ENCODE measurements around the gene DNAH8. TPM values are rescaled to one million over a fixed set of nuclear protein-coding genes. Genes with fewer than 3 reads are reported as not detected.

The DNAH8 gene
- total and polyA plus RNA-seq, 3 donors from 2014 or later: 17.2 to 23.7 (median 19.0) TPM

DNA sequence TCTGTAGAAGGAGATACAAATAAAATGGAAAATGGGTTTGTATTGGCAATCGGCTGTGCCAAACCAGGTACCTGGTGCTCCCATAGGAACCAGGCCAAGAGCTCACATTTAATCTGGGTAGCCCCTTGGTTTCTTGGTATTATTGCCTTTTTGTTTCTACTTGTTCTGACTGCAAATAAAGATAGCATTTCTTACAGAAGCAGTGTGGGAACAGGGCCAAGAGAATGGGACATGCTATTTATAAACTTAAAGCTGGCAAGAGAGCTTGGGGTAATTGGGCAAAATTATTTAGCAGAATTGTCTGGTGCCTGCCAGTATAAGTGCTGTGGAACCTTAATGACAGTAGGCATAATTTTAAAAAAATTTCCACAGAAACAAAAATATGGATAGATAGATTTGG is 219.9 kb downstream of the DNAH8 start:
- intact Hi-C loops (cut with DNase I; ENCODE audit: low total_unique reads): no loop called here
- Histone ChIP-seq H3K27me3 (no peaks in the 10 kb centered on the region), H3K4me1 (no peaks in the 10 kb centered on the region), H3K9me3 (no peaks in the 10 kb centered on the region), H3K36me3 (ENCODE audit: low read depth, missing control alignments) (no peaks in the 10 kb centered on the region), H3K4me3 (no peak overlapping the region), H3K27ac (no peak overlapping the region)
- WGBS, 2 donors: 71 to 91% methylated on average over 1 of the region's 1 CpG
- DNase-seq: peak; percentile 27
- no peak for TF ChIP-seq POLR2A (IDR thresholded peaks at IDR 0.05)
- TF ChIP-seq, protein P1, sequence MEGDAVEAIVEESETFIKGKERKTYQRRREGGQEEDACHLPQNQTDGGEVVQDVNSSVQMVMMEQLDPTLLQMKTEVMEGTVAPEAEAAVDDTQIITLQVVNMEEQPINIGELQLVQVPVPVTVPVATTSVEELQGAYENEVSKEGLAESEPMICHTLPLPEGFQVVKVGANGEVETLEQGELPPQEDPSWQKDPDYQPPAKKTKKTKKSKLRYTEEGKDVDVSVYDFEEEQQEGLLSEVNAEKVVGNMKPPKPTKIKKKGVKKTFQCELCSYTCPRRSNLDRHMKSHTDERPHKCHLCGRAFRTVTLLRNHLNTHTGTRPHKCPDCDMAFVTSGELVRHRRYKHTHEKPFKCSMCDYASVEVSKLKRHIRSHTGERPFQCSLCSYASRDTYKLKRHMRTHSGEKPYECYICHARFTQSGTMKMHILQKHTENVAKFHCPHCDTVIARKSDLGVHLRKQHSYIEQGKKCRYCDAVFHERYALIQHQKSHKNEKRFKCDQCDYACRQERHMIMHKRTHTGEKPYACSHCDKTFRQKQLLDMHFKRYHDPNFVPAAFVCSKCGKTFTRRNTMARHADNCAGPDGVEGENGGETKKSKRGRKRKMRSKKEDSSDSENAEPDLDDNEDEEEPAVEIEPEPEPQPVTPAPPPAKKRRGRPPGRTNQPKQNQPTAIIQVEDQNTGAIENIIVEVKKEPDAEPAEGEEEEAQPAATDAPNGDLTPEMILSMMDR (IDR thresholded peaks at IDR 0.05): no peak

DNA sequence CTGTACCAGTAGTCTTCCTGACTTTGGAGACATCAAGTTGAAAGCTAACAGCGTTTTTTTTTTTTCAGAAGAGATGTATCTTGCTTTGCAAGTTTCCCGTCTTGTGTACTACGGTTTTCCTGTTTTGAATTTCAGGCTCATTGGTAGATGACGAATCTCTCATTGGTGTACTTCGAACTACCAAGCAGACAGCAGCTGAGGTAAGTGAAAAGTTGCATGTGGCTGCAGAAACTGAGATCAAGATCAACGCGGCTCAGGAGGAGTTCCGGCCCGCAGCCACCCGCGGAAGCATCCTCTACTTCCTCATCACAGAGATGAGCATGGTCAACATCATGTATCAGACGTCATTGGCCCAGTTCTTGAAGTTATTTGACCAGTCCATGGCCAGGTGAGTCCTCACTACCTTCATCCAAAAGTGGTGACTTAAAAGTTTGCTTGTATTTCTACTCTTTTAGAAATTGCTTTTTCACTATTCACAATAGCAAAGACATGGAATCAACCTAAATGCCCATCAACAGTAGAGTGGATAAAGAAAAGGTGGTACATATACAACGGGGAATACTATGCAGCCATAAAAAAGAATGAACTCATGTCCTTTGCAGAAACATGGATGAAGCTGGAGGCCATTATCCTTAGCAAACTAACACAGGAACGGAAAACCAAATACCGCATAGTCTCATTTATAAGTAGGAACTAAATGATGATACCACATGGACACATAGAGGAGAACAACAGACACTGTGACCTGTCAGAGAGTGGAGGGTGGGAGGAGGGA is 222.9 kb downstream of the DNAH8 start:
- Histone ChIP-seq H3K36me3 (ENCODE audit: low read depth, missing control alignments) (no peaks in the 10 kb centered on the region), H3K27me3 (no peaks in the 10 kb centered on the region), H3K4me1 (no peaks in the 10 kb centered on the region), H3K9me3 (no peaks in the 10 kb centered on the region), H3K27ac (no peak overlapping the region), H3K4me3 (no peak overlapping the region)
- DNase-seq: no peak
- TF ChIP-seq, protein P1 (IDR thresholded peaks at IDR 0.05): no peak
- TF ChIP-seq POLR2A (IDR thresholded peaks at IDR 0.05): no peak
- intact Hi-C loops (cut with DNase I; ENCODE audit: low total_unique reads): no loop called here
- WGBS, 2 donors: 93 to 94% methylated on average over 15 of the region's 15 CpGs

DNA sequence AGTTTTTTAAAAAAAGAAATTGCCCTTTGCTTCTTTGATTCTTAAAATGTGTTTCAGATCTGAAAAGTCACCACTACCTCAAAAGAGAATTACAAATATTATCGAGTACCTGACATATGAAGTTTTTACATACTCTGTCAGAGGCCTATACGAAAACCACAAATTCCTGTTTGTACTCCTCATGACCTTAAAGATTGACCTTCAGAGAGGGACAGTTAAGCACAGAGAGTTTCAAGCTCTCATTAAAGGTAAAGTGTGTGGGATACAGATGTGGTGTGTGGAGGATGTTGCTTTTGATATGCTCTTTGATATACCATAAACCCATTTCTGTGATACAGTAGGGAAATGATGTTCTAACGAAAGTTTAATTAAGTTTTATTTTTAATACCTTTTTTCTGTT is 223.6 kb downstream of the DNAH8 start:
- Histone ChIP-seq H3K9me3 (no peaks in the 10 kb centered on the region), H3K4me1 (no peaks in the 10 kb centered on the region), H3K27ac (no peak overlapping the region), H3K27me3 (no peaks in the 10 kb centered on the region), H3K36me3 (ENCODE audit: low read depth, missing control alignments) (no peaks in the 10 kb centered on the region), H3K4me3 (no peak overlapping the region)
- 92 to 94% methylated on average over 3 of the region's 3 CpGs for WGBS, 2 donors
- intact Hi-C loops (cut with DNase I; ENCODE audit: low total_unique reads): no loop called here
- TF ChIP-seq, protein P1 (IDR thresholded peaks at IDR 0.05): no peak
- no peak for TF ChIP-seq POLR2A (IDR thresholded peaks at IDR 0.05)
- DNase-seq: no peak

DNA sequence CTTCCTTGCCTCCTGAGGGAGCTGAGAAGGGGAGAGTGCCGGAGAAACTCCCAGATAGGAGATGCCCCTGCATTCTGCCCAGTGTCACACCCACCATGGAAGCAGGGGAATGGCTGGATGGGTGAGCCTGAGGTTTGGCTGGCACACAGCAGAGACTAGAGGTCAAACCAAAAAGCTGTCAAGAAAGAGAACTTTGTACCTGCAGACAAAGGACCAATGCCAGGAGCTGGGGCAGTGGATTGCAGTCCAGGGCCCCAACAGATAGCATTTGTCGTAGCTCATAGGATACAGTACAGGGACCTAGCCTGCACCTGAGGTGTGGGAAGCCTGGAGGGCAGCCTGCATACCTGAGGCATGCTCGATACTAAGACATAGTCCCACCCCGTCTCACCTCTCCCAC is 227.3 kb downstream of the DNAH8 start:
- Histone ChIP-seq H3K27ac (no peak overlapping the region), H3K4me1 (no peaks in the 10 kb centered on the region), H3K36me3 (ENCODE audit: low read depth, missing control alignments) (no peaks in the 10 kb centered on the region), H3K9me3 (no peaks in the 10 kb centered on the region), H3K27me3 (no peaks in the 10 kb centered on the region), H3K4me3 (no peak overlapping the region)
- TF ChIP-seq, protein P1 (IDR thresholded peaks at IDR 0.05): no peak
- no peak for TF ChIP-seq POLR2A (IDR thresholded peaks at IDR 0.05)
- DNase-seq: no peak
- WGBS, 2 donors: 94 to 95% methylated on average over 4 of the region's 4 CpGs
- intact Hi-C loops (cut with DNase I; ENCODE audit: low total_unique reads): no loop called here

DNA sequence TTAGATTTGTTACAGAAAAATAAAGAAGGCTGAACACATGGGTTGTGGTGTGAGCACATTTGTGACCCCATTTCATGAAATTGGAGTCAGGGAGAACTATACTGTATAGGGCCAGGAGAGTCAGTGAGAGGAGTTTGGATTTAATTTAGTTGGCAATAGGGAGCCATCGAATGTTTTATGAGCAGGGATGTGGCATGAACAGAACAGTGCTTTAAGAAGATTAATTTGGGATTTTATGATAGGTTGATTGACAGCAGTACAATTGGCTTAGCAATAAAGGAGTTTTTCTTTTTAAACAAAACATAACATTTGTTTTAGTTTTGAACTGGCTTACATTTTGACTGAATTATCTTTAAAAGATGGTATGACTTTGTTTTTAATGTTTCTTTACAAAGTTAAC is 227.9 kb downstream of the DNAH8 start:
- TF ChIP-seq, protein P1 (IDR thresholded peaks at IDR 0.05): no peak
- no peak for TF ChIP-seq POLR2A (IDR thresholded peaks at IDR 0.05)

More for the DNA sequence above, 227.9 kb downstream of the DNAH8 start:
- intact Hi-C loops (cut with DNase I; ENCODE audit: low total_unique reads): no loop called here
- WGBS, 2 donors: 92 to 97% methylated on average over 1 of the region's 1 CpG
- Histone ChIP-seq H3K27me3 (no peaks in the 10 kb centered on the region), H3K4me1 (no peaks in the 10 kb centered on the region), H3K36me3 (ENCODE audit: low read depth, missing control alignments) (no peaks in the 10 kb centered on the region), H3K27ac (no peak overlapping the region), H3K4me3 (no peak overlapping the region), H3K9me3 (no peaks in the 10 kb centered on the region)
- no peak for DNase-seq

All from testis (tissue), 3 donors.